GM12878 (cell line): Measurements from ENCODE around the gene SORBS1. TPM values are rescaled to one million over a fixed set of nuclear protein-coding genes. Genes with fewer than 3 reads are reported as not detected.
A peak's percentile ranks its signal among the peaks of the same experiment; 100 is the strongest.

Source experiments
- ATAC-seq: fragments of 200-7000 bp; cut with Tn5 transposase; 3 replicates; pipeline ENCODE4 v1.9.1; 2020; ENCODE audit warnings: mild to moderate bottlenecking, moderate library complexity
- BruUV-seq: library from RNA; stranded (reverse); fragments of 400-500 nt; replicated peaks from 2 replicates; lab custom pipeline; 2021; lab: Mats Ljungman, UMichigan
- CTCF ChIA-PET: fragments of 300-600 bp; sonication (Branson Sonifier 250); formaldehyde crosslinking; extraction: SDS; loops from one replicate; lab custom pipeline; 2021; ENCODE audit warnings: inconsistent platforms; lab: Yijun Ruan, JAX
- POLR2A ChIA-PET: fragments of 350-600 bp; formaldehyde crosslinking; extraction: SDS; loops from one replicate; lab custom pipeline; 2021; ENCODE audit warnings: inconsistent platforms; lab: Charles Lee
- RAD21 ChIA-PET: fragments of 300-600 bp; sonication (Branson Sonifier 250); formaldehyde crosslinking; loops from one replicate; lab custom pipeline; 2023; ENCODE audit warnings: antibody characterized with exemption; ENCODE audit not compliant: unreplicated experiment; lab: Charles Lee
- SMC1A ChIA-PET: fragments of 300-600 bp; sonication (Branson Sonifier 250); formaldehyde crosslinking; loops from one replicate; lab custom pipeline; 2023; ENCODE audit not compliant: unreplicated experiment, uncharacterized antibody; lab: Charles Lee
- DNase-seq: peaks from one replicate; pipeline ENCODE4 v3.0.0-alpha.2; 2011; ENCODE audit warnings: low read depth, low spot score
- FAIRE-seq: peaks from 3 replicates; lab custom pipeline; 2011; peaks lifted over from hg19 to GRCh38; lab: Jason Lieb, UNC
- H2AFZ ChIP-seq: 2 replicates; pipeline ENCODE4 v1.6.0; 2011; ENCODE audit warnings: low read depth, low read length, control low read depth; ENCODE audit not compliant: control insufficient read depth
- H3K27ac ChIP-seq: 2 replicates; pipeline ENCODE4 v1.5.1; 2011; ENCODE audit warnings: control low read depth; ENCODE audit not compliant: control insufficient read depth, insufficient read depth
- H3K27me3 ChIP-seq, 2 experiments: replicated peaks in 1 of 2; 2 replicates each; pipeline versions ENCODE4 v1.6.0 to v1.6.1; 2011; ENCODE audit warnings: low read length in 1 of 2; ENCODE audit not compliant: control insufficient read depth in 2 of 2, insufficient read depth in 2 of 2
- H3K36me3 ChIP-seq, 2 experiments: 2 replicates each; pipeline ENCODE4 v1.5.1; 2011; ENCODE audit warnings: low read length in 1 of 2; ENCODE audit not compliant: control insufficient read depth in 2 of 2, insufficient read depth in 2 of 2
- H3K4me1 ChIP-seq: 2 replicates; pipeline ENCODE4 v1.6.1; 2011; ENCODE audit warnings: mild to moderate bottlenecking, low read length, moderate library complexity, mixed read lengths; ENCODE audit not compliant: control insufficient read depth, insufficient read depth
- H3K4me2 ChIP-seq: 2 replicates; pipeline ENCODE4 v1.6.0; 2011; ENCODE audit warnings: control low read depth; ENCODE audit not compliant: control insufficient read depth, insufficient read depth
- H3K4me3 ChIP-seq: fragments of 200-600 bp; sonication (generic); 2 replicates; pipeline ENCODE4 v1.5.1; 2016
- H3K79me2 ChIP-seq: 2 replicates; pipeline ENCODE4 v1.6.0; 2011; ENCODE audit warnings: low read length; ENCODE audit not compliant: control insufficient read depth, insufficient read depth
- H3K9ac ChIP-seq: 2 replicates; pipeline ENCODE4 v1.8.0; 2011; ENCODE audit warnings: low read length, control low read depth, mixed read lengths; ENCODE audit not compliant: control insufficient read depth, insufficient read depth
- H3K9me3 ChIP-seq: replicated peaks from 3 replicates; pipeline ENCODE4 v1.5.1; 2011; ENCODE audit warnings: mild to moderate bottlenecking, low read length; ENCODE audit not compliant: control insufficient read depth, insufficient read depth
- H4K20me1 ChIP-seq: 2 replicates; pipeline ENCODE4 v1.6.0; 2011; ENCODE audit not compliant: control insufficient read depth, insufficient read depth
- E4F1 ChIP-seq: fragments of 450-650 bp; IDR thresholded peaks from 2 replicates; pipeline ENCODE4 v1.6.1; 2018; ENCODE audit warnings: borderline replicate concordance, mild to moderate bottlenecking; ENCODE audit not compliant: partially characterized antibody
- ELK1 ChIP-seq: IDR thresholded peaks from 2 replicates; pipeline ENCODE4 v1.6.1; 2012; ENCODE audit warnings: low read depth, low read length, improper control_type of control experiment
- ESRRA ChIP-seq: IDR thresholded peaks from 2 replicates; pipeline ENCODE4 v1.6.1; 2012; ENCODE audit warnings: mild to moderate bottlenecking, low read length, improper control_type of control experiment
- ETV6 ChIP-seq, 2 experiments: fragments of 450-650 bp in 1 of 2; IDR thresholded peaks in 1 of 2; conservative IDR thresholded peaks in 1 of 2; 2 replicates each; pipeline ENCODE4 v1.6.1; 2014; ENCODE audit warnings: antibody characterized with exemption in 1 of 2, borderline replicate concordance in 1 of 2, low read depth in 1 of 2, mild to moderate bottlenecking in 1 of 2, moderate library complexity in 1 of 2
- IRF5 ChIP-seq: fragments of 450-650 bp; IDR thresholded peaks from 2 replicates; pipeline ENCODE4 v1.6.1; 2017; ENCODE audit warnings: borderline replicate concordance
- JUNB ChIP-seq: IDR thresholded peaks from 2 replicates; pipeline ENCODE4 v1.6.1; 2016; ENCODE audit warnings: antibody characterized with exemption, mild to moderate bottlenecking
- NFIC ChIP-seq: IDR thresholded peaks from 2 replicates; pipeline ENCODE4 v1.6.1; 2012; ENCODE audit warnings: low read depth, mild to moderate bottlenecking, inconsistent platforms, low read length, moderate library complexity
- PKNOX1 ChIP-seq: fragments of 450-650 bp; IDR thresholded peaks from 2 replicates; pipeline ENCODE4 v1.6.1; 2016; ENCODE audit warnings: mild to moderate bottlenecking
- POLR2A ChIP-seq: IDR thresholded peaks from 2 replicates; pipeline ENCODE4 v1.6.1; 2011; ENCODE audit warnings: low read depth, mild to moderate bottlenecking, low read length
- POLR2AphosphoS5 ChIP-seq: IDR thresholded peaks from 2 replicates; pipeline ENCODE4 v1.6.1; 2011; ENCODE audit warnings: mild to moderate bottlenecking, low read length, inconsistent platforms
- RBBP5 ChIP-seq: fragments of 200-600 bp; sonication (generic); conservative IDR thresholded peaks from 2 replicates; pipeline ENCODE4 v1.6.1; 2016
- SKIL ChIP-seq: fragments of 450-650 bp; IDR thresholded peaks from 2 replicates; pipeline ENCODE4 v1.6.1; 2017; ENCODE audit warnings: mild to moderate bottlenecking, low read depth, inconsistent platforms; ENCODE audit not compliant: poor library complexity, severe bottlenecking
- TCF3 ChIP-seq: IDR thresholded peaks from 2 replicates; pipeline ENCODE4 v1.6.1; 2012; ENCODE audit warnings: low read depth, mild to moderate bottlenecking, low read length, borderline replicate concordance; ENCODE audit not compliant: insufficient read depth
- ZBTB33 ChIP-seq: fragments of 450-650 bp; IDR thresholded peaks from 2 replicates; pipeline ENCODE4 v1.6.1; 2017; ENCODE audit warnings: mild to moderate bottlenecking
- WGBS: methylation state at CpG from one replicate; pipeline ENCODE4 v1.1.6; 2016; ENCODE audit warnings: low lambda C conversion rate; ENCODE audit not compliant: insufficient replicate concordance, insufficient coverage; ENCODE audit errors: missing lambda C conversion rate; 5-methylcytosine and 5-hydroxymethylcytosine counted together
- in situ Hi-C: fragments of 300-500 bp; cut with MboI; formaldehyde crosslinking; loops from 9 replicates; pipeline ENCODE4 v1.14.3; 2018; ENCODE audit warnings: mixed read lengths
- intact Hi-C: fragments of 100-400 bp; cut with micrococcal nuclease; formaldehyde crosslinking; loops from one replicate; pipeline ENCODE4 v1.14.2; 2022; ENCODE audit not compliant: unreplicated experiment
- polyA plus RNA-seq, 11 experiments: library from polyadenylated mRNA; depleted of rRNA in 4 of 11; unstranded in 6 of 11; stranded (reverse) in 5 of 11; fragments of >200 nt; fragmentation: Nextera tagmentation in 4 of 11; fragmentation: Illumina TruSeq in 1 of 11; extraction: Ambion mirVana in 4 of 11; extraction: Trizol in 1 of 11; gene quantifications; 1 replicate in 1 of 11; 2 replicates in 10 of 11; pipeline versions ENCODE4 v1.2.1 to v1.2.3, GENCODE V29; 2011 to 2016; ENCODE audit warnings: inconsistent platforms in 2 of 11, missing spikeins in 2 of 11, low read depth in 1 of 11
- total RNA-seq, 4 experiments: library from RNA; depleted of rRNA in 3 of 4; stranded (reverse); fragments of >200 nt in 3 of 4; fragmentation: Illumina TruSeq in 1 of 4; extraction: Trizol in 1 of 4; gene quantifications; 2 replicates each; pipeline versions ENCODE4 v1.2.1 to v1.2.3, GENCODE V29; 2013 to 2021

Gene SORBS1
- total and polyA plus RNA-seq, 10 of the 15 experiments (the other 5 are each of a cell fraction or from before 2014, with no cell fraction given) = 0.13 to 0.75 (median 0.39) TPM

- CTCF ChIA-PET = no interaction called here
- no peak overlapping the region; the same call in 1 of the 2 replicates for H2AFZ ChIP-seq
- intact Hi-C loops = no loop called here
- no peak overlapping the region for H3K4me3 ChIP-seq
- H3K27ac ChIP-seq = no peak overlapping the region
- H3K9me3 ChIP-seq = no peaks in the 10 kb centered on the region
- H4K20me1 ChIP-seq = peaks cover 2% of the 10 kb centered on the region; the same call in 1 of the 2 replicates
- BruUV-seq = no TSS peak
- FAIRE-seq (no peak), DNase-seq (no peak), ATAC-seq (no peak)
- SMC1A ChIA-PET = no interaction called here
- 42% methylated on average over 7 of the region's 7 CpGs for WGBS
- in situ Hi-C loops = no loop called here
- no peaks in the 10 kb centered on the region; the same call in 1 of the 2 replicates for H3K4me1 ChIP-seq
- no peaks in the 10 kb centered on the region for H3K36me3 ChIP-seq
- no peak overlapping the region for H3K9ac ChIP-seq
- RAD21 ChIA-PET = no interaction called here
- H3K79me2 ChIP-seq = no peaks in the 10 kb centered on the region
- H3K27me3 ChIP-seq = peaks cover 3% of the 10 kb centered on the region in 2 experiments; a peak in 3 of 4 replicates
- H3K4me2 ChIP-seq = peak overlapping the region; percentile 97
- POLR2A ChIA-PET = interaction anchor here (0.6 kb wide), 1 partner anchor 453 kb away, joined by 4 read pairs; no protein-coding TSS in a partner anchor
- no peak for TF ChIP-seq NFIC
- TF ChIP-seq TCF3 = no peak
- TF ChIP-seq POLR2A = no peak
- no peak for TF ChIP-seq POLR2AphosphoS5
- no peak for TF ChIP-seq IRF5
- no peak for TF ChIP-seq ZBTB33
- no peak for TF ChIP-seq JUNB
- TF ChIP-seq E4F1 = no peak
- TF ChIP-seq SKIL = no peak
- TF ChIP-seq ESRRA = no peak
- TF ChIP-seq RBBP5 = no peak
- no peak for TF ChIP-seq ETV6 (conservative IDR thresholded peaks at IDR 0.05 in 1 of 2, IDR thresholded peaks at IDR 0.05 in 1 of 2; ENCODE audit: borderline replicate concordance in 1 of 2, low read depth in 1 of 2)
- TF ChIP-seq ELK1 = no peak
- TF ChIP-seq PKNOX1 = no peak
Observed at GRCh38 chr10:95561864-95562177, 650 bp upstream of the SORBS1 start.
